ENCODE measurements around the gene WDR18.

DNA sequence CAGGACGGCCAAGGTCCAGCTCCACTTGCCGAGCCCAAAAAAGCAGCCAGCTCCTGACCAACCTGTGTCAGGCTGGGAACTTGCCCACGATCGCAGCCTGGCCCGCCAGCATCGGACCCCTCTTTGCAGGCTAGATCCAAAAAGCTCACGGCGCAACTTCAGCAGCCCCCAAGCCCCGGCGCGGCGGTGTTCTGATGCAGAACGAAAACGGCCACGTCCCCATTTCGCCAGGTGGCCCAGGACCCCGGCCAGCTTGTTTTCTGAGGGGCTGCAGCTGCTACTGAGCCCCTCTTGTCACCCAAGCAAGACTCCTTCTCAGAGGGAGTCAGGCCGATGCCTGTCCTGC lies 35.4 kb downstream of the WDR18 start:
- TF ChIP-seq SIN3A (IDR thresholded peaks at IDR 0.05; ENCODE audit: low read depth) = no peak
- no peak for TF ChIP-seq POLR2A (IDR thresholded peaks at IDR 0.05; ENCODE audit: borderline replicate concordance, extremely low read depth, insufficient read depth, insufficient read length)
- no peak for TF ChIP-seq REST (IDR thresholded peaks at IDR 0.05; ENCODE audit: low read depth)
- no peak for TF ChIP-seq EZH2 (IDR thresholded peaks at IDR 0.05)
- no peak for TF ChIP-seq JUND (IDR thresholded peaks at IDR 0.05)
- no peak for TF ChIP-seq MAX (IDR thresholded peaks at IDR 0.05)
- TF ChIP-seq, protein P1, sequence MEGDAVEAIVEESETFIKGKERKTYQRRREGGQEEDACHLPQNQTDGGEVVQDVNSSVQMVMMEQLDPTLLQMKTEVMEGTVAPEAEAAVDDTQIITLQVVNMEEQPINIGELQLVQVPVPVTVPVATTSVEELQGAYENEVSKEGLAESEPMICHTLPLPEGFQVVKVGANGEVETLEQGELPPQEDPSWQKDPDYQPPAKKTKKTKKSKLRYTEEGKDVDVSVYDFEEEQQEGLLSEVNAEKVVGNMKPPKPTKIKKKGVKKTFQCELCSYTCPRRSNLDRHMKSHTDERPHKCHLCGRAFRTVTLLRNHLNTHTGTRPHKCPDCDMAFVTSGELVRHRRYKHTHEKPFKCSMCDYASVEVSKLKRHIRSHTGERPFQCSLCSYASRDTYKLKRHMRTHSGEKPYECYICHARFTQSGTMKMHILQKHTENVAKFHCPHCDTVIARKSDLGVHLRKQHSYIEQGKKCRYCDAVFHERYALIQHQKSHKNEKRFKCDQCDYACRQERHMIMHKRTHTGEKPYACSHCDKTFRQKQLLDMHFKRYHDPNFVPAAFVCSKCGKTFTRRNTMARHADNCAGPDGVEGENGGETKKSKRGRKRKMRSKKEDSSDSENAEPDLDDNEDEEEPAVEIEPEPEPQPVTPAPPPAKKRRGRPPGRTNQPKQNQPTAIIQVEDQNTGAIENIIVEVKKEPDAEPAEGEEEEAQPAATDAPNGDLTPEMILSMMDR (IDR thresholded peaks at IDR 0.05 in 2 of 3, conservative IDR thresholded peaks at IDR 0.05 in 1 of 3; ENCODE audit: borderline replicate concordance in 1 of 3, insufficient read depth in 1 of 3, low read depth in 2 of 3, low read length in 2 of 3) = no peak
- no peak for TF ChIP-seq POLR2AphosphoS5 (IDR thresholded peaks at IDR 0.05; ENCODE audit: low read depth, low read length)
- no peak for TF ChIP-seq ZBTB33 (IDR thresholded peaks at IDR 0.05; ENCODE audit: extremely low read depth, insufficient replicate concordance, low read length)
- TF ChIP-seq TCF7L2 (IDR thresholded peaks at IDR 0.05; ENCODE audit: borderline replicate concordance, extremely low read depth, insufficient read depth, insufficient read length) = no peak
- TF ChIP-seq SP1 (IDR thresholded peaks at IDR 0.05; ENCODE audit: low read depth) = no peak
- TF ChIP-seq EZH2phosphoT487 (IDR thresholded peaks at IDR 0.05; ENCODE audit: borderline replicate concordance) = no peak
- no peak for TF ChIP-seq YY1 (IDR thresholded peaks at IDR 0.05; ENCODE audit: extremely low read depth, insufficient replicate concordance, low read depth, low read length)

All from HCT116 (cell line).